ENCODE data around the gene ZBTB7C. TPM values are rescaled to one million over a fixed set of nuclear protein-coding genes. Genes with fewer than 3 reads are reported as not detected.

ZBTB7C gene
- polyA plus RNA-seq, 1 donor (not counting 4 experiments of a cell fraction or from before 2014, with no cell fraction given), result 0.58 TPM

DNA sequence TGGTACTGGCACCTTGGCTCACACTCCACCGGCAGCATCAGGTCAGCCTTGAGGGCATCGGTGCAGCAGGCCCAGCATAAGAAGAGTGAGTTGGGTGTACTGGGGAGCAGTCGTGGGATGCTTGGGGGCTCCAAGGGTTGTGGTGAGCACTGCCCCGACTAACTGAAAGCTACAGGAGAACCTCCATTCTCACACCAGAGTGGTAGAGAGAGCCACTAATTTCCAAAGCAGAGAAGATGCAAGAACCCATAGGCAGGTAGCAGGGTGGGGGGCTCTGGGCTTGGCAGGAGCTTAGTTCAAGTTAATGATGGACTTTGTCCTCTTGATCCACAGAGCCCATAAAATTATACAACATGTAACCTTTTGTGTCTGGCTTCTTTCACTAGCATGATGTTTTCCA, 330.7 kb downstream of the ZBTB7C start:
- H4K20me1 ChIP-seq (ENCODE audit: control insufficient read depth, extremely low read depth, insufficient read depth, low read length), result no peaks in the 10 kb centered on the region
- H2AFZ ChIP-seq (ENCODE audit: control insufficient read depth, low read length), result no peak overlapping the region
- dilution Hi-C loops (cut with MboI; ENCODE audit: extremely low pct_ligation_motif_present, low sequenced_read_pairs), result no loop called here
- peaks cover 13% of the 10 kb centered on the region for H3K4me1 ChIP-seq (ENCODE audit: control insufficient read depth, extremely low read depth, insufficient read depth, low read length)
- no peak overlapping the region for H3K4me2 ChIP-seq (ENCODE audit: control insufficient read depth, extremely low read depth, insufficient read depth, low read depth, low read length)
- H3K27ac ChIP-seq (ENCODE audit: control insufficient read depth, insufficient read depth, low read length), result no peak overlapping the region
- no peaks in the 10 kb centered on the region for H3K9me1 ChIP-seq (ENCODE audit: control insufficient read depth, extremely low read depth, insufficient read depth, low read length)
- TF ChIP-seq EZH2 (IDR thresholded peaks at IDR 0.05; ENCODE audit: low read length), result no peak
- TF ChIP-seq, protein P1, sequence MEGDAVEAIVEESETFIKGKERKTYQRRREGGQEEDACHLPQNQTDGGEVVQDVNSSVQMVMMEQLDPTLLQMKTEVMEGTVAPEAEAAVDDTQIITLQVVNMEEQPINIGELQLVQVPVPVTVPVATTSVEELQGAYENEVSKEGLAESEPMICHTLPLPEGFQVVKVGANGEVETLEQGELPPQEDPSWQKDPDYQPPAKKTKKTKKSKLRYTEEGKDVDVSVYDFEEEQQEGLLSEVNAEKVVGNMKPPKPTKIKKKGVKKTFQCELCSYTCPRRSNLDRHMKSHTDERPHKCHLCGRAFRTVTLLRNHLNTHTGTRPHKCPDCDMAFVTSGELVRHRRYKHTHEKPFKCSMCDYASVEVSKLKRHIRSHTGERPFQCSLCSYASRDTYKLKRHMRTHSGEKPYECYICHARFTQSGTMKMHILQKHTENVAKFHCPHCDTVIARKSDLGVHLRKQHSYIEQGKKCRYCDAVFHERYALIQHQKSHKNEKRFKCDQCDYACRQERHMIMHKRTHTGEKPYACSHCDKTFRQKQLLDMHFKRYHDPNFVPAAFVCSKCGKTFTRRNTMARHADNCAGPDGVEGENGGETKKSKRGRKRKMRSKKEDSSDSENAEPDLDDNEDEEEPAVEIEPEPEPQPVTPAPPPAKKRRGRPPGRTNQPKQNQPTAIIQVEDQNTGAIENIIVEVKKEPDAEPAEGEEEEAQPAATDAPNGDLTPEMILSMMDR (optimal IDR thresholded peaks at IDR 0.05 in 1 of 3, IDR thresholded peaks at IDR 0.05 in 1 of 3, conservative IDR thresholded peaks at IDR 0.05 in 1 of 3; ENCODE audit: extremely low read depth in 1 of 3, insufficient read depth in 2 of 3, low read length in 3 of 3), result no peak
- no peaks in the 10 kb centered on the region for H3K36me3 ChIP-seq (ENCODE audit: control insufficient read depth in 2 of 2, extremely low read depth in 1 of 2, insufficient read depth in 2 of 2, low read length in 2 of 2)
- DNase-seq (ENCODE audit: low read depth, low spot score) (no peak), FAIRE-seq (no peak)
- no peaks in the 10 kb centered on the region for H3K79me2 ChIP-seq (ENCODE audit: control insufficient read depth, insufficient read depth, low read length)
- H3K9ac ChIP-seq (ENCODE audit: control insufficient read depth, extremely low read depth, insufficient read depth, low read length), result no peak overlapping the region
- H3K27me3 ChIP-seq (ENCODE audit: control insufficient read depth, extremely low read depth, insufficient read depth, low read length), result no peaks in the 10 kb centered on the region
- H3K4me3 ChIP-seq (ENCODE audit: control insufficient read depth in 2 of 3, extremely low read depth in 1 of 3, insufficient read depth in 2 of 3, low read depth in 1 of 3, low read length in 3 of 3), result no peak overlapping the region
- no peaks in the 10 kb centered on the region for H3K9me3 ChIP-seq (ENCODE audit: control insufficient read depth, low read depth, low read length)

DNA sequence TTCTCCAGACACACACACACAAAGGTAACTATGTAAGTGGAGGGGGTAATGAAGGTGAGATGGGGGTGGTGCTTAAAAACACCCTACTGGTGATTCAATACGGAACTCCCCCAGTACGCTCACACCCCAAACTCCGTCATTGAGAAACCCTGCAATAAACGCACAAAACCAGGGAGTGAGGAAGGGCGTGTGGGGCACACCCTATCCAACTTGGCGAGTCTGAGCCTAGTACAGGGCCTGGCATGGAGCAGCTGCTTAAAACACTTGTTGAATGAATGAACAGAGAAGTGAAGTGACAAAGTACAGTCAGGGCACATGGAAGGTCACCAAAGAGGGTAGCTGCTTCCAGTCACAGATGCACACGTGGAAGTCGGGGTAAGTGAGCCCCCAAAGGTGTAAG, 331.9 kb downstream of the ZBTB7C start:
- Histone ChIP-seq H3K4me3 (ENCODE audit: control insufficient read depth in 2 of 3, extremely low read depth in 1 of 3, insufficient read depth in 2 of 3, low read depth in 1 of 3, low read length in 3 of 3) (no peak overlapping the region), H3K4me2 (ENCODE audit: control insufficient read depth, extremely low read depth, insufficient read depth, low read depth, low read length) (no peak overlapping the region), H3K79me2 (ENCODE audit: control insufficient read depth, insufficient read depth, low read length) (no peaks in the 10 kb centered on the region), H3K27me3 (ENCODE audit: control insufficient read depth, extremely low read depth, insufficient read depth, low read length) (no peaks in the 10 kb centered on the region), H4K20me1 (ENCODE audit: control insufficient read depth, extremely low read depth, insufficient read depth, low read length) (no peaks in the 10 kb centered on the region), H3K27ac (ENCODE audit: control insufficient read depth, insufficient read depth, low read length) (no peak overlapping the region), H3K9ac (ENCODE audit: control insufficient read depth, extremely low read depth, insufficient read depth, low read length) (no peak overlapping the region), H3K9me1 (ENCODE audit: control insufficient read depth, extremely low read depth, insufficient read depth, low read length) (no peaks in the 10 kb centered on the region), H2AFZ (ENCODE audit: control insufficient read depth, low read length) (no peak overlapping the region), H3K9me3 (ENCODE audit: control insufficient read depth, low read depth, low read length) (no peaks in the 10 kb centered on the region), H3K36me3 (ENCODE audit: control insufficient read depth in 2 of 2, extremely low read depth in 1 of 2, insufficient read depth in 2 of 2, low read length in 2 of 2) (no peaks in the 10 kb centered on the region), H3K4me1 (ENCODE audit: control insufficient read depth, extremely low read depth, insufficient read depth, low read length) (peaks cover 24% of the 10 kb centered on the region)
- DNase-seq (ENCODE audit: low read depth, low spot score) (no peak), FAIRE-seq (no peak)
- TF ChIP-seq, protein P1 (optimal IDR thresholded peaks at IDR 0.05 in 1 of 3, IDR thresholded peaks at IDR 0.05 in 1 of 3, conservative IDR thresholded peaks at IDR 0.05 in 1 of 3; ENCODE audit: extremely low read depth in 1 of 3, insufficient read depth in 2 of 3, low read length in 3 of 3), result no peak
- TF ChIP-seq EZH2 (IDR thresholded peaks at IDR 0.05; ENCODE audit: low read length), result no peak
- dilution Hi-C loops (cut with MboI; ENCODE audit: extremely low pct_ligation_motif_present, low sequenced_read_pairs), result no loop called here
